HCT116 (cell line): Measurements from ENCODE around the gene HLA-E.

Source experiments
- ATF3 ChIP-seq: IDR thresholded peaks from 2 replicates; pipeline ENCODE4 v1.6.1; 2012
- CTCF ChIP-seq, 3 experiments: fragments of 200-600 bp in 1 of 3; sonication (generic) in 1 of 3; IDR thresholded peaks in 2 of 3; conservative IDR thresholded peaks in 1 of 3; 2 replicates each; pipeline ENCODE4 v1.5.1; 2012 to 2017; ENCODE audit warnings: low read depth in 2 of 3, low read length in 2 of 3, antibody characterized with exemption in 1 of 3, borderline replicate concordance in 1 of 3, control low read depth in 1 of 3, mild to moderate bottlenecking in 1 of 3, mixed read lengths in 1 of 3, mixed run types in 1 of 3, moderate library complexity in 1 of 3; ENCODE audit not compliant: insufficient read depth in 1 of 3
- ELF1 ChIP-seq: IDR thresholded peaks from 2 replicates; pipeline ENCODE4 v1.6.1; 2012; ENCODE audit warnings: low read depth, borderline replicate concordance
- EZH2 ChIP-seq: fragments of 200-600 bp; sonication (generic); IDR thresholded peaks from 2 replicates; pipeline ENCODE4 v1.6.1; 2017; ENCODE audit warnings: antibody characterized with exemption, mixed run types
- EZH2phosphoT487 ChIP-seq: fragments of 200-600 bp; IDR thresholded peaks from 2 replicates; pipeline ENCODE4 v1.6.1; 2018; ENCODE audit warnings: antibody characterized with exemption, borderline replicate concordance
- JUND ChIP-seq: IDR thresholded peaks from 2 replicates; pipeline ENCODE4 v1.6.1; 2012
- POLR2A ChIP-seq: IDR thresholded peaks from 2 replicates; pipeline ENCODE4 v1.7.0; 2011; ENCODE audit warnings: borderline replicate concordance; ENCODE audit not compliant: insufficient read depth, insufficient read length; ENCODE audit errors: extremely low read depth
- POLR2AphosphoS5 ChIP-seq: IDR thresholded peaks from 2 replicates; pipeline ENCODE4 v1.6.1; 2011; ENCODE audit warnings: mild to moderate bottlenecking, low read depth, low read length, moderate library complexity
- RAD21 ChIP-seq: IDR thresholded peaks from 2 replicates; pipeline ENCODE4 v1.6.1; 2012; ENCODE audit warnings: low read depth, mild to moderate bottlenecking
- SIN3A ChIP-seq: IDR thresholded peaks from 2 replicates; pipeline ENCODE4 v1.6.1; 2012; ENCODE audit warnings: low read depth
- YY1 ChIP-seq: IDR thresholded peaks from 2 replicates; pipeline ENCODE4 v1.6.1; 2011; ENCODE audit warnings: low read length, low read depth, moderate library complexity, mild to moderate bottlenecking; ENCODE audit not compliant: insufficient replicate concordance; ENCODE audit errors: extremely low read depth
- ZFX ChIP-seq: fragments of 450-650 bp; IDR thresholded peaks from 2 replicates; pipeline ENCODE4 v1.6.1; 2017

GRCh38 chr6:30542915-30543314 lies 53.6 kb downstream of the HLA-E start:
- no peak for TF ChIP-seq CTCF (IDR thresholded peaks at IDR 0.05 in 2 of 3, conservative IDR thresholded peaks at IDR 0.05 in 1 of 3; ENCODE audit: borderline replicate concordance in 1 of 3, insufficient read depth in 1 of 3, low read depth in 2 of 3, low read length in 2 of 3)
- no peak for TF ChIP-seq ZFX
- no peak for TF ChIP-seq ELF1
- TF ChIP-seq YY1: no peak
- no peak for TF ChIP-seq EZH2phosphoT487
- no peak for TF ChIP-seq POLR2A
- TF ChIP-seq EZH2: no peak
- no peak for TF ChIP-seq JUND
- no peak for TF ChIP-seq RAD21
- TF ChIP-seq POLR2AphosphoS5: no peak
- TF ChIP-seq SIN3A: no peak
- no peak for TF ChIP-seq ATF3
